NCI-H2171 treated with DMSO at 0.1 percent for 48 hours (cell line): Measurements from ENCODE around the gene ARHGAP25.

ENCODE experiments used
- DNase-seq: peaks from one replicate; lab custom pipeline; 2025; lab: John Stamatoyannopoulos, UW

Gene ARHGAP25

DNA sequence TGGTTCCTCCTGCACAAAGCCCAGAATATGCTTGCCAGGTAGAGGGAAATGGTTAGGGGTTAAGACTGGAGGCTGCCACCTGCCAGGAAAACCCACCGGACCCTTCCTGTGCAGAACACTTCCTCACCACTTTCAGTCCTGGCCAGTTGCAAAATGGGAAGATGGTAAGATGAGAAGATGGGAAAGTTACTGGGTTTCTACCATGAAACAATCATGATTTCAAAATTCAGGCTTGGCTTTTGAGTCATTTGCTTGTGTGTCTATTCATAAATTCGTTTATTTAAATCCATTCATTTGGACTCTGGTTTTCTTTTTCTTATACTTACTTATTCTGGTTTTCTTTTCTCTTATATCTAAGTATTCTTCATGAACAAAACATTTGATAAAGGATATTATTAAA lies 129.4 kb downstream of the ARHGAP25 start:
- no peak for DNase-seq

DNA sequence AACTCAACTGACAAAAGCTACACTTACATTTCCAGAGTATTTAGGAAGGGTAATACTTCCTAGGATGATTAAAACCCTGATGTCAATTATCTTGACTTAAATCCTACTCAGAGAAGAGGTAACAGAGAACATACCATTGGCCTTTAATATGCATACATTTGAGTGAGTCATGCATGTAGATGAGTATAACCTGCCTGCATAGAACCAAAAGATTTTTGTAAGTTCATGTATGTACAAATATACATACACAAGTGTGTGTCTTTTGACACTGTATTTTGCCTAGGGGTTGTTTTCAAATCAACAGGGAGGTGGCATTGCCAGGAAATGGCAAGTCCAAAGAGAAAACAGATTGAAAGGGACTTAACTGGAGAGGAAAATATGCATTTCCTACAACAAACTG lies 130.5 kb downstream of the ARHGAP25 start:
- DNase-seq: no peak

DNA sequence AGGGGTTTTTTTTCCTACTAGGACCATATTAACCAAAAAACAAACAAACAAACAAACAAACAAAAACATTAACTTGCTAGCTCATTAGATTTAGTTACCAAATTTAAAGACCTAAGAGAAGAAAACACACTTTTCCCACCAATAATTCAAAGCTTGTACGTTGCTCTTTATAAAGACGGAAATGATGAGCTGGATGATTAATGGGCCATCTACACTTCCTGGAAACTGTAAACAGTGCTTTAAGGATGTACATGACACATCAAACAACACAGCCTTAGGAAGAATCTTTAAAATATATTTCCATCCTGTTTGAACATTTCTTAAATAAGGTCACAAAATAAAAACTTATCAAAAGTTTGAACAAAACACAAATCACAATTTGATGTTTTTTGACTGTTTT lies 135.6 kb downstream of the ARHGAP25 start:
- no peak for DNase-seq

DNA sequence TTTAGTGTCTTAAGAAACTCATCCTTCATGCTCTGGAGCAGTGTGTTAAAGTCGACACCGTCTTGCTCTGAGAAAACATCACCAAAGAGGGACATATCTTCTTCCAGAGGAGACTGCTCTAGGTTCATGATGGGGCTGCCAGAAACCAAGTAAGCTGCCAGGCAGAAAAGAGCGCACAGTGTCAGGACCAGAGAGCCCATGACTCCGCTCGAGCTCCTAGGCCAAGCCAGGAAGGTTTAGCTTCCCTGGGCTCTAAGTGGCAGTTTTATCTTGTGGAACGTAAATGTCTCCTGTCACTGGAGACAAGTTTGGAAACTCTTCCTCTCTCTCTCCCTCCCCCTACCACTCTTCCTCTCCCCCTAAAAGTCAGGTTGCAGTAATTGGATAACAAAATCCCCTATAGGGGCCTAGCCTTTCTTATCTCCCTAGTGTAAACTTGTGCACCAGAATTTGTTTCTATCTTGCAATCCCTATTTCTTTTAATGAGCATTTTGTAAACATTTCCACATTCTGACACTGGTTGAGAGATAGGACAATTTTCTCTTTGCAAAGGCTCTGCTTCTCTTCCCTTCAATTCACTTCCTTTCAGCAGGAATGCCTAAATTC lies 136.7 kb downstream of the ARHGAP25 start, which contains the start of gene BMP10:
Gene BMP10 (minus strand): TSS at position 239 of the 606 bp plus-strand sequence. CDS start 39 bp downstream, at position 200.
- no peak for DNase-seq
